SK-N-MC (cell line): Measurements from ENCODE around the gene METTL6.

ENCODE experiments used
- EZH2 ChIP-seq: fragments of 200-600 bp; sonication (generic); IDR thresholded peaks from one replicate; pipeline ENCODE4 v1.6.1; 2017; ENCODE audit warnings: antibody characterized with exemption
- FOXP2 ChIP-seq: optimal IDR thresholded peaks from 2 replicates; pipeline ENCODE3; 2011; ENCODE audit warnings: mild to moderate bottlenecking, moderate library complexity; ENCODE audit not compliant: insufficient read depth; ENCODE audit errors: extremely low read length, control extremely low read depth
- POLR2AphosphoS5 ChIP-seq: IDR thresholded peaks from 2 replicates; pipeline ENCODE4 v1.6.1; 2012; ENCODE audit warnings: mild to moderate bottlenecking, low read depth, low read length, borderline replicate concordance

- no peak for TF ChIP-seq POLR2AphosphoS5
- TF ChIP-seq EZH2, result no peak
- TF ChIP-seq FOXP2, result no peak
Measured at GRCh38 chr3:15428539-15428938, 1.2 kb upstream of the METTL6 start.
